HG03342 (cell line): ENCODE results near the gene TADA2A.
A peak's percentile ranks its signal among the peaks of the same experiment; 100 is the strongest.
"Not testable (repeated sequence)": the region's sequence is repeated elsewhere in the genome, so short reads cannot be mapped to it uniquely, and the experiment has no call there.

Experiments
- ATAC-seq: cut with Tn5 transposase; IDR thresholded peaks from one replicate; pipeline ENCODE4 v1.9.1; 2021; ENCODE audit warnings: mild to moderate bottlenecking, moderate library complexity; ENCODE audit not compliant: unreplicated experiment

TADA2A gene

DNA sequence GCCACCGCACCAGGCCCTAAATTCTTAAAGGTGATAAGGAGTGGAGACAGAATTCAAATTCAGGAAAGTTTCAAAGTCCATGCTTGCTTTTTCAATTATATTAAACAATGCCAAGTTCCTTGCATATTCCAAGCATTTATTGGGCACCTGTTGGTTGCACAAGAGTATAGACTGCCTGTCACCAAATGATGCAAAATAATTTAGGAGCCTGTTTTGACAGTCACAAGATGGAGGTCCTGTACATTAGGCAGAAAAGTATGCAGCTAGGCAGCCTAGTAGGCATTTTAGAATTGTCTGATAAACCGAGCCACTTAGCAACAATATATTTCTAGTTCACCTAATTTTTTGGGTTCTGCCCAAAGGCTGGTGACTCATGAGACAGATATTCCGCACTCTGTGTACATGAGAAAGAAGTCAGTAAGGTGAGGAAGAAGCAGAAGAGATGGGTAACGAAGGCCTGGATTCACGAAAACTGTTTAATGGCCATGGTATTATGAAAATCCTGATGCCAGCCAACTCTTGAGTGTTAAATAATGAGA is 7.4 kb upstream of the TADA2A start:
- ATAC-seq, result no peak

DNA sequence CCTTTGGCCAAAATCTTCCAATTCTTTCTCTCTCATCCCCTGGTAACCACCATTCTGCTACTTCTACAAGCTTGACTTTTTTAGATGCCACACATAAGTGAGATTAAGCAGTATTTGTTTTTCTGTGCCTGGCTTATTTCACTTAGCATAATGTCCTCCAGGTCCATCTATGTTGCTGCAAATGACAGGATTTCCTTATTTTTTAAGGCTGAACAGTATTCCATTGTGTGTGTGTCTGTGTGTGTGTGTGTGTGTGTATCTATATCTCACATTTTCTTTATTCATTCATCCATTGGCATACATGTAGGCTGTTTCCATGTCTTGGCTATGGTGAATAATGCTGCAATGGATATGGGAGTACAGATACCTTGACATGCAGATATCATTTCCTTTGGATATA is 6.2 kb upstream of the TADA2A start:
- ATAC-seq, result no peak

GRCh38 chr17:37405522-37405921 is 1.2 kb upstream of the TADA2A start:
- ATAC-seq, result not testable (repeated sequence)

- peak; percentile 19 for ATAC-seq
Measured at GRCh38 chr17:37405955-37406634, 591 bp upstream of the TADA2A start.

- not testable (repeated sequence) for ATAC-seq
Measured at GRCh38 chr17:37408145-37408479, 1.4 kb downstream of the TADA2A start.

DNA sequence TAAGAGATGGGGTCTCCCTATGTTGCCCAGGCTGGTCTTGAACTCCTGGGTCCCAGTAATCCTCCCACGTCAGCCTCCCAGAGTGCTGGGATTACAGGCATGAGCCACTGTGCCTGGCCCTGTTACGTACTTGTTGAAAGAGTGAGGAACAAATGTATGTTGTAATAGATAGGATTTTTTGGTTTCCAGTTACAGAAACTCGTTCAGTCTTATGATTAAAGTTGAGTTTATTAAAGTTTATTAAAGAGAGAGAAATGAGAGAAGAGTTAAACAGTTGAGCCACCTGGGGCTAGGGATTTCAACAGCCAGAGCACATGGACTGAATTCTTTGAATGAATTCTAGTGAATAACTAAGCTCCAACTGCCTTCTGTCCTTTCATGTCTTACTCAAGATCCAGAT is 3.7 kb downstream of the TADA2A start:
- ATAC-seq, result no peak

DNA sequence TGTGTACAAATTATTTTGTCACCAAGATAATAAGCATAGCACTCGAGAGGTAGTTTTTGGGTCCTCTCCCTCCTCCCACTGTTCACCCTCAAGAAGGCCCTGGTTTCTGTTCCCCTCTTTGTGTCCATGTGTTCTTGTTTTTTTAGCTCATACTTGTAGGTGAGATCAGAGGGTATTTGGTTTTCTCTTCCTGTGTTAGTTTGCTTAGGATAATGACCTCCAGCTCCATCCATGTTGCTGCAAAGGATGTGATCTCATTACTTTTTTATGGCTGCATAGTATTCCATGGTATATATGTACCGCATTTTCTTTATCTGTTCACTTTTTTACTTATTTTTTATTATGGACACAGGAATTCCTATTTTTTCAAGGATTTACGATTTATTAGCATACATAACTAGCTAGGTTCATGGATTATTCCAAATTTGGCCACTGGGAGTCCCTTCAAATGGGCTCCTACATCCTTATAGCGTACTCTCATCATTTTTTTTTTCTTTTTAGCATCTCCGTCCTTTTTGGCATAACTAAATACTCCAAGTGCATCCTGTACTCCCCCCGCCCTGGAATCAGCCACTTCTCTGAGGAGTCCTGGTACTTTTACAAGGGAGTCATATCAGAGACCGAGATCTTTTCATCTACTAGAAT is 7.3 kb downstream of the TADA2A start:
- no peak for ATAC-seq

DNA sequence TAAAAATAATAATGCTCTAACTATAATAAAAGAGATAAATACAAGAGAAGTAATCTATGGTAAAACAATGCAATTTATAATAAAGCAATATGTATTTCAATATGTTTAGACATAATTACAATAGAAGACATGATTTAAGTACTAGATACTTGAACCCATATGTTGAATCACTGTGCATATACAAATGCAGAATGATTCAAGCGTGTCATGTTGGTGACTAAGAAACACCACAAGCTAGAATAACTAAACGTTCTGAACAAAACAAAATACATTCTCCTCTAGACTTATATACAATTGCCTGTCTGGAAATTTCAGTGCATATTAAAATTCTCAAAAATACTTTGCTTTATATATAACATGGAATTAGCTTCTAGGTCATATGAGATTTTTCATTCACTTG is 11.2 kb downstream of the TADA2A start:
- ATAC-seq, result no peak

DNA sequence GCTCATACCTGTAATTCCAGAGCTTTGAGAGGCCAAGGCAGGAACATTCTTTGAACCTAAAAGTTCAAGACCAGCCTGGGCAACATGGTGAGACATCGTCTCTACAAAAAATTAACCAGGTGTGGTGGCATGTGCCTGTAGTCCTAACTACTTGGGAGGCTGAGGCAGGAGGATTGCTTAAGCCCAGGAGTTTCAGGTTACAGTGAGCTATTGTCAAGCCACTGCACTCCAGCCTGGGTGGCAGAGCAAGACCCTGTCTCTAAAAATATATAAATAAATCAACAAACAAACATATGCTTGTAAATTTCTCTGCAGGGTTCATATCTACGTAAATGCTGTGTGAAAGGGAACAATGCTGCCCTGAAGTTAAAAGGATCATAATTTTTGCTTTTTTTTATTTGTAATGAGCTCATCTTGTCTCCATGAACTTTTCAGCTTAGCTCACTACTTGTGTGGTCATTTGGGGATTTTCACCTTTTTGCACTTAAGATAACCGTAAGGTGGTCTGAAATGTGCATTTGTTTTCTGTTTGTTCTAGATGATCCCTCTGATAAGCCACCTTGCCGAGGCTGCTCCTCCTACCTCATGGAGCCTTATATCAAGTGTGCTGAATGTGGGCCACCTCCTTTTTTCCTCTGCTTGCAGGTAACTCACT is 16.4 kb downstream of the TADA2A start:
- ATAC-seq, result no peak

DNA sequence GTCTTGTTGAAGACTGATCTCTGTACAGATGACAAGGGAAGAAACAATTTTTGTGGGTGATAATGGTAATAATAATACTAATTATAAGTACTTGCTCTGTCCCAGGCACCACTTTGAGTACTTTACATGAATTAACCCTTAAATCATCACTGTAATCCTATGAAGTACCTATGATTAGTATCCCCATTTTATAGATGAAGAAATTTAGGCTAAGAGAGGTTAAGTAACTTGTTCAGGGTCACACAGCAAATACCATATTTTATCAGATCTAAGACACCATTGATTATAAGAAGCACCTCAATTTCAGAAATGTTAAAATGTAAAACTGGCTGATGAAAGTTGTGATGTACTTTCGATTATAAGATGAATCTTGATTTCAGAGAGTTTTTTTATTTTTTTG is 18.6 kb downstream of the TADA2A start:
- ATAC-seq, result no peak

- no peak for ATAC-seq
Measured at GRCh38 chr17:37429039-37429438, 22.4 kb downstream of the TADA2A start.

DNA sequence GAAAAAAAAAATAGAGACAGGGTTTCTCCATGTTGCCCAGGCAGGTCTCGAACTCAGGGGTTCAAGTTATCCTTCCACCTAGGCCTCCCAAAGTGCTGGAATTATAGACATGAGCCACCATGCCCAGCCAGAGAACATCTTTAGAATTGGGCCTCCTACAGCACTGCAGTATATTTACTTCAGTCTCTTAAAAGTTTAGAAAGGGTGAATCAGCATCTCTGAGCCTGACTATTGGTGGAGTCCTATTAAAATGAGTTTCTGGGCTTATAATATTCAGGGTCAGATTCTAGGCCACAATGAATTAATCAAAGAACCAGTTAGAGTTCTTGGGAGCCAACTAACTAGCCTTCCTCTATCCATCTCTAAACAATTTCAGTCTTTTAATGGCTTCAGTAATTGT is 22.8 kb downstream of the TADA2A start:
- no peak for ATAC-seq

- ATAC-seq, result no peak
Measured at GRCh38 chr17:37430051-37430627, 23.5 kb downstream of the TADA2A start.

DNA sequence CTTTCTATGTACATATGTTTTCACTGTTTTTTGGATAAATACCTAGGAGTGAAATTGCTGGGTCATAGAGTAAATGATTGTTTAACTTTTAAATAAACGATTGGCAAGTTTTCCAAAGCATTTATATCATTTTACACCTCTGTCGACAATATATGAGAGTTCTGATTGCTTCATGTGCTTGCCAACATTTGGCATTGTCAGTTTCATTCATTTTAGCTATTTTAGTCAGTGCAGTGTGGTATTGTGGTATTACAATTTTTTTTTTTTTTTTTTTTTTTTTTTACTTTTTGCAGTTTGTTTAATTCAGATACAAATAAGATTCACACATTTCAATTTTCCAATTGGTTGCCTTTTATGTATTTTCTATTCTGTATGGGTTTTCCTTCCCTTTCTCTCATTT is 26.0 kb downstream of the TADA2A start:
- no peak for ATAC-seq

DNA sequence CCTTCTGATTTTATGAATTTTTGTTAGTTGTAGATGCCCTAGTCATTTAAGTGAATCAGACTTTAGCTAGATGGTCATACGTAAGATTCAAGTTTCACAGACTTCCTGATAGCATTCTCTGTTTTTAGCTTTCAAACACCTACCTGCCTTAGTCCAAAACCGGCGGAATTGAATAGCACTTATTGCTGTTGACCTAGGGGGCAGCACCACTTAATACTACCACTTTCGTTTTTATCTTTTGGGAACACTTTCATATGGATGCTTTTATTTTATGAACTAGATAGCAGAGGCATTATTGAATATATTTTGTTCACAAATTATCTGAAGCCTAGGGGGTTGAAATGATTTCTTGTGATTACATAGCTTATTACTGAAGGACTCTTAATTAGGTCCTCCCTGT is 31.5 kb downstream of the TADA2A start:
- no peak for ATAC-seq

DNA sequence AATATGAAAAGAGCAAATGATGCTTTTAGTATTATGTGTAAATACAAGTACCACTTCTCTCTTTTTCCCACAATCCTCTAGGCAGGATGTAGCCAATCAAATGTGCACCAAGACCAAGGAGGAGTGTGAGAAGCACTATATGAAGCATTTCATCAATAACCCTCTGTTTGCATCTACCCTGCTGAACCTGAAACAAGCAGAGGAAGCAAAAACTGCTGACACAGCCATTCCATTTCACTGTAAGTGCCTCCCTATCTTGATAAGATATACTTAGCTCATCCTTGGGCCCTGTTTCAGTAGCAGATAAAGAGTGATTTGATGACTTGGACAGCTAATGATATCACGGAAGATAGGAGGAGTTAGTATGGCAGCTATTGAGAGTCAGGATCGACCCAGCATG is 33.7 kb downstream of the TADA2A start:
- ATAC-seq, result no peak

DNA sequence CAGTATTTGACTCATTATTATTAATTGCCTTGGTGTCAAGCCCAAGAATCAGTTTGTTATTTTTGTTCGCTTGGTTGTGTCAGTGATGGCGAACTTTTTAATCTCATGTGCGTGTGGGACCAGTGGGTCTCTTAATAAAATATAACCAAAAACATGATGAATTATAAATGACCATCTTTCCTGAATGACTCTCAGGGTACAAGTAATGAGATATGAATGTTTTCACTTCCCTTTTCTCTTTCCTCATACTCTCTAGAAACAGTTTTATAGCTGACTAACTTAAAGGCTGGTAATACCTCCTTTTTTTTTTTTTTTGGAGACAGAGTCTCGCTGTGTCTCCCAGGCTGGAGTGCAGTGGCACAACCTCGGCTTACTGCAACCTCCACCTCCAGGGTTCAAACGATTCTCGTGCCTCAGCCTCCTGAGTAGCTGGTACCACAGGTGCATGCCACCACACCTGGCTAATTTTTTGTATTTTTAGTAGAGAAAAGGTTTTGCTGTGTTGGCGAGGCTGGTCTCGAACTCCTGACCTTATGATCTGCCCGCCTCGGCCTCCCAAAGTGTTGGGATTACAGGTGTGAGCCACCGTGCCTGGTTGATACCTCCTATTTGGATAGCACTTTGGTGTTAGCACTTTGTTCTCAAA is 34.8 kb downstream of the TADA2A start:
- not testable (repeated sequence) for ATAC-seq

GRCh38 chr17:37446027-37446426 is 39.3 kb downstream of the TADA2A start:
- ATAC-seq, result no peak

GRCh38 chr17:37447641-37448040 is 41.0 kb downstream of the TADA2A start:
- ATAC-seq, result no peak

- ATAC-seq, result no peak
Measured at GRCh38 chr17:37450112-37450511, 43.4 kb downstream of the TADA2A start.

DNA sequence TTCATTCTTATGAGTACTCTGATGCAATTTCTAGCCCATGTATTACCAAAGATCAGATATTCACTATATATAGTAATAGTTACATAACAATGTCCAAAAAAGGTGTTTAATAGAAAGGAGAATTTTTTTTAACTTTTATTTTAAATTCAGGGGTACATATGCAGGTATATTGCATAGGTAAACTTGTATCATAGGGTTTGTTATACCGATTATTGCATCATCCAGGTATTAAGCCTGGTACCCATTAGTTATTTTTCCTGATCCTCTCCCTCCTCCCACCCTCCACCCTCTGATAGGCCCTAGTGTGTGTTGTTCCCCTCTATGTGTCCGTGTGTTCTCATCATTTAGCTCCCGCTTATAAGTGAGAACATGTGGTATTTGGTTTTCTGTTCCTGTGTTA is 51.1 kb downstream of the TADA2A start:
- not testable (repeated sequence) for ATAC-seq
